Adrenal gland (tissue), 12 donors: ENCODE data around the gene NAMPT. TPM values are rescaled to one million over a fixed set of nuclear protein-coding genes. Genes with fewer than 3 reads are reported as not detected.
A peak's percentile ranks its signal among the peaks of the same experiment; 100 is the strongest.

Experiments used
- DNase-seq, 7 donors: peaks; one replicate each; pipeline ENCODE4 v3.0.0-alpha.2; 2019 to 2020
- H3K27ac ChIP-seq, 5 donors: fragments of 200-600 bp; sonication (generic) in 4 of 5; 1 replicate in 3 of 5; 2 replicates in 2 of 5; pipeline versions ENCODE4 v1.5.1 to v1.8.0; 2016 to 2020; ENCODE audit warnings: mild to moderate bottlenecking in 1 of 5
- H3K27me3 ChIP-seq: fragments of 200-600 bp; 2 replicates; pipeline ENCODE4 v1.8.0; 2021
- H3K36me3 ChIP-seq, 2 donors: fragments of 200-600 bp; replicated peaks in 1 of 2; 1 replicate in 1 of 2; 2 replicates in 1 of 2; pipeline versions ENCODE4 v1.5.1 to v1.8.0; 2018 to 2022
- H3K4me1 ChIP-seq, 2 donors: fragments of 200-600 bp; replicated peaks in 1 of 2; 1 replicate in 1 of 2; 2 replicates in 1 of 2; pipeline versions ENCODE4 v1.5.1 to v1.8.0; 2018 to 2021
- H3K4me3 ChIP-seq, 4 donors: fragments of 200-600 bp; sonication (generic) in 3 of 4; one replicate each; pipeline ENCODE4 v1.5.1; 2016 to 2018
- H3K9me3 ChIP-seq, 3 donors: fragments of 200-600 bp; sonication (generic) in 1 of 3; replicated peaks in 1 of 3; 1 replicate in 2 of 3; 2 replicates in 1 of 3; pipeline versions ENCODE4 v1.5.1 to v1.8.0; 2016 to 2021
- POLR2A ChIP-seq, 2 donors: fragments of 450-650 bp; IDR thresholded peaks; one replicate each; pipeline ENCODE4 v1.6.1; 2017; ENCODE audit warnings: antibody characterized with exemption in 2 of 2, mild to moderate bottlenecking in 2 of 2, moderate library complexity in 1 of 2
- WGBS, 4 donors: extraction: QIAGEN DNeasy Blood & Tissue Kit in 2 of 4; methylation state at CpG; one replicate each; pipeline versions ENCODE4 v1.1.5 to v1.1.7; 2013 to 2017; 5-methylcytosine and 5-hydroxymethylcytosine counted together
- intact Hi-C, 2 donors: fragments of 100-400 bp; cut with DNase I; formaldehyde crosslinking; loops; one replicate each; pipeline versions ENCODE4 v1.14.1 to v1.15.0; 2022 to 2023
- polyA plus RNA-seq, 3 donors: library from polyadenylated mRNA; stranded (reverse); fragments of 200-250 nt in 2 of 3; fragments of 350-450 nt in 1 of 3; fragmentation: Illumina TruSeq in 1 of 3; extraction: RNeasy Lipid Tissue Mini Kit (QIAGEN cat#74804) in 1 of 3; gene quantifications; one replicate each; pipeline ENCODE4 v1.2.3, GENCODE V29; 2013 to 2014
- total RNA-seq, 9 donors: library from RNA; depleted of rRNA in 4 of 9; stranded (reverse); fragments of >200 nt in 4 of 9; fragments of 120-200 nt in 1 of 9; fragmentation: NEBNext Ultra II Directional in 1 of 9; extraction: Animal tissue kit (Norgen Biotek cat#: 25700) in 1 of 9; gene quantifications; one replicate each; pipeline versions ENCODE4 v1.1.0 to v1.2.4, GENCODE V29; 2013 to 2023
- TF ChIP-seq, protein P1 (sequence below), 6 experiments: fragments of 450-650 bp in 4 of 6; fragments of 200-600 bp in 2 of 6; sonication (generic) in 1 of 6; IDR thresholded peaks; 1 replicate in 5 of 6; 2 replicates in 1 of 6; pipeline versions ENCODE4 v1.5.1 to v1.8.0; 2016 to 2021; ENCODE audit warnings: antibody characterized with exemption in 6 of 6, mild to moderate bottlenecking in 2 of 6, moderate library complexity in 1 of 6
- donor health status: healthy with polysubstance abuse.
- donor health status: Bipolar disorder and iron deficiency.
- donor health status: DM: yes; HTN: yes; CAD: no.
- donor health status: DM: no; HTN: no; CAD: no.
- donor health status: DM: no; HTN: no; CAD: no.
- donor health status: DM: yes; HTN: yes; CAD: no.

NAMPT gene
- total and polyA plus RNA-seq, 12 donors, result 21.7 to 482 (median 137) TPM

DNA sequence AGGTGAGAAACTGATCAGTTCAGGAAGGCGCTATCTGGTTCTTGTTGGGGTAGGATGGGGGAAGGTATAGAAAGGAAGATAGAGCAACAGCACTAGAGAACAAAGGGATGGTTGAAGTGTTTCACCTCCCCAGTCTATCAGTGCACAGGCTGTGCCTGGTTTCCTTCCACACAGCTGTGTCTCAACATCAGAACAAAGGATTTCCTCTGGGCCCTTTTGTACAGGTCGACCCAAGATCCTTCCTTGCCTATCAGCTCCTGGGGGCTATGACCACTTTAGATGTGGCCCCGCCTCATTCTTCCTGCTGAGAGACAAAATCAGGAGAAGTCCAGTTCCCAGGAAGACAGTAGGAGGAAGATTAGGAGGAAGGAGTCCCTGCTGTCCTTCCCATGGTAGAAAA is 65.6 kb downstream of the NAMPT start:
- Histone ChIP-seq H3K27ac (peak overlapping the region in 2 of 5 donors; percentile 29 to 57), H3K9me3 (no peaks in the 10 kb centered on the region), H3K27me3 (no peaks in the 10 kb centered on the region), H3K4me3 (no peak overlapping the region), H3K36me3 (no peaks in the 10 kb centered on the region), H3K4me1 (peaks cover 0 to 19% of the 10 kb centered on the region in 2 donors)
- TF ChIP-seq, protein P1, sequence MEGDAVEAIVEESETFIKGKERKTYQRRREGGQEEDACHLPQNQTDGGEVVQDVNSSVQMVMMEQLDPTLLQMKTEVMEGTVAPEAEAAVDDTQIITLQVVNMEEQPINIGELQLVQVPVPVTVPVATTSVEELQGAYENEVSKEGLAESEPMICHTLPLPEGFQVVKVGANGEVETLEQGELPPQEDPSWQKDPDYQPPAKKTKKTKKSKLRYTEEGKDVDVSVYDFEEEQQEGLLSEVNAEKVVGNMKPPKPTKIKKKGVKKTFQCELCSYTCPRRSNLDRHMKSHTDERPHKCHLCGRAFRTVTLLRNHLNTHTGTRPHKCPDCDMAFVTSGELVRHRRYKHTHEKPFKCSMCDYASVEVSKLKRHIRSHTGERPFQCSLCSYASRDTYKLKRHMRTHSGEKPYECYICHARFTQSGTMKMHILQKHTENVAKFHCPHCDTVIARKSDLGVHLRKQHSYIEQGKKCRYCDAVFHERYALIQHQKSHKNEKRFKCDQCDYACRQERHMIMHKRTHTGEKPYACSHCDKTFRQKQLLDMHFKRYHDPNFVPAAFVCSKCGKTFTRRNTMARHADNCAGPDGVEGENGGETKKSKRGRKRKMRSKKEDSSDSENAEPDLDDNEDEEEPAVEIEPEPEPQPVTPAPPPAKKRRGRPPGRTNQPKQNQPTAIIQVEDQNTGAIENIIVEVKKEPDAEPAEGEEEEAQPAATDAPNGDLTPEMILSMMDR (IDR thresholded peaks at IDR 0.05), result no peak
- TF ChIP-seq POLR2A (IDR thresholded peaks at IDR 0.05), result no peak
- peak in 4 of 7 donors; percentile 26 to 55 (median 38) for DNase-seq
- intact Hi-C loops, result no loop called here
- WGBS, 4 donors, result 73 to 87% (median 82%) methylated on average over 3 of the region's 3 CpGs

DNA sequence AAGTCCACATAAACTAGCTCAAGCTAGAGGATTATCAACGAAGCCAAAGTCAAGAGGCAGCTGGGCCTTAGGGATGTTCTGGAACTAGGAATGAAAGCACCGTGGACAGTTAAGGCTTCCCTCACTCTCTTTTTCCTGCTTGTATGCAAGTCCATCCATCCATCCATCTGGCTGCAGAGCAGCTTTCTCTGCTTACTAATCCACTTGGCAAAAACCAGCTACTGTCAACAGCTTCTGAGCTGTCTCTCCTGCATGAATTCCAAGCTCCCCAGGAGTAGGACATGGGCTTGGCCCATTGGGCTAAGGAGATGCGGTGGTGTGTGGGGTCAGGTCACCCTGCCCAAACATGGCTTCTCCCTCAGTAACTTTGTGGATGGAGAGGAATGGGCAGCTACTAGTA is 66.2 kb downstream of the NAMPT start:
- intact Hi-C loops, result no loop called here
- DNase-seq, result no peak
- no peaks in the 10 kb centered on the region for H3K27me3 ChIP-seq
- peaks cover 0 to 19% of the 10 kb centered on the region in 2 donors for H3K4me1 ChIP-seq
- WGBS, 4 donors, result 94 to 97% (median 97%) methylated on average over 2 to 3 of the region's 3 CpGs
- no peak for TF ChIP-seq POLR2A (IDR thresholded peaks at IDR 0.05)
- TF ChIP-seq, protein P1 (IDR thresholded peaks at IDR 0.05), result no peak
- no peak overlapping the region for H3K4me3 ChIP-seq
- H3K27ac ChIP-seq, result peak overlapping the region in 2 of 5 donors; percentile 38 to 57
- no peaks in the 10 kb centered on the region for H3K36me3 ChIP-seq
- H3K9me3 ChIP-seq, result no peaks in the 10 kb centered on the region

DNA sequence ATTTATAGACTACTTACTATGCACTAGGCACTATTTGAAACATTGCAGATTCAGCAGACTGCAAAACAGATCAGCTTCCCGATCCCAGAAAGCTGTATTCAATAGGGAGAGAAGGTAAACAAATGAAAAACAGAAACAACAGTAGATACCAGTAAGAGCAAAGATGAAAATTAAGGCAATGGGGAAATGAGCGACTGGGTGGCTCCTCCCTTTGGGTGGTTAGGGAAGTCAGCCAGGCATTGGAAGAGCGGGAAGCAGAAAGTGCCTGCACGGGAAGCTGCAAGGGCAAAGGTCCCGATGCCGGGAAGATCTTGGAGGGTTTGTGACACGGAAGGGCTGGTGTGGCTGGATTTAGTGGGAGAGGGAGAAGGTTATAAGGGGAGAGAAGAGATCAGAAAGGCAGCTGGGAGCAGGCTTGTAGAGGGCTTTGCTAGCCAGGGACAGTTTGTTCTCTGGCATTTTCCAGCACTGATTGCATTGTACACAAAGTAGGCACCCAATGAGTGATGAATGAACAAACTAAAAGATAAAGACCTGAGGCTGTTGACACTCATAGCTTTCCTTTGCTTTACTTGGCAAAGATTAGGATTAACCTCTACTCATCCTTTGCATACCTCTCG is 67.8 kb downstream of the NAMPT start:
- no peak for TF ChIP-seq POLR2A (IDR thresholded peaks at IDR 0.05)
- TF ChIP-seq, protein P1 (IDR thresholded peaks at IDR 0.05), result no peak
- intact Hi-C loops, result no loop called here
- Histone ChIP-seq H3K4me3 (no peak overlapping the region), H3K36me3 (no peaks in the 10 kb centered on the region), H3K4me1 (peaks cover 0 to 19% of the 10 kb centered on the region in 2 donors), H3K27ac (peak overlapping the region in 3 of 5 donors; percentile 14 to 85 (median 58)), H3K9me3 (no peaks in the 10 kb centered on the region), H3K27me3 (no peaks in the 10 kb centered on the region)
- peak; percentile 32 to 81 (median 68) for DNase-seq
- WGBS, 4 donors, result 49 to 67% (median 60%) methylated on average over 8 of the region's 8 CpGs

DNA sequence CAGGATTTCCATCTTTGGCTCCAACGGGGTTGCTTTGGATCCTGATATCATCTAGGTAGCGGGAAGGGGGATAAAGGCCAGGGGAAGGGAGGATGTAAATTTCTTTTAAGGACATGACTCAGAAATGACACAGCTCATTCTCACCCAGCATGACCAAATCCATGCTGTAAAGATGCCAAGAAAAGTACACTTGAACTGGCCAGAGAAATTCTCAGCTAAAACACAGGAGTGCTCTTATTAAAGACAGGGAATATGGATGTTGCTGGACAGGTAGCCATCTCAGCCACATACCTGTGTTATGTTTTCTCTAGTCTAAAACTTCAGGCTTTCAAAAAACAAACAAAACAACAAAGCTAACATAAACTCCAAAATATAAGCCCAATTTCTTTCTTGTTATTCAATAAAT is 68.3 kb downstream of the NAMPT start:
- Histone ChIP-seq H3K4me3 (no peak overlapping the region), H3K27ac (peak overlapping the region in 3 of 5 donors; percentile 40 to 85 (median 58)), H3K27me3 (no peaks in the 10 kb centered on the region), H3K36me3 (no peaks in the 10 kb centered on the region), H3K9me3 (no peaks in the 10 kb centered on the region), H3K4me1 (peaks cover 0 to 19% of the 10 kb centered on the region in 2 donors)
- 0 to 24% (median 16%) methylated on average over 2 of the region's 2 CpGs for WGBS, 4 donors
- TF ChIP-seq POLR2A (IDR thresholded peaks at IDR 0.05), result no peak
- TF ChIP-seq, protein P1 (IDR thresholded peaks at IDR 0.05), result no peak
- intact Hi-C loops, result no loop called here
- peak; percentile 25 to 72 (median 55) for DNase-seq
